ENCODE results near the gene DUSP8. TPM values are rescaled to one million over a fixed set of nuclear protein-coding genes. Genes with fewer than 3 reads are reported as not detected.

The DUSP8 gene
- total RNA-seq, 1 experiment from 2014 or later, result 4.4 TPM

- Histone ChIP-seq H2BK12ac (ENCODE audit: insufficient read length, low read depth, low read length) (no peak overlapping the region), H4K5ac (ENCODE audit: insufficient read length, low read depth, low read length) (no peak overlapping the region), H3K4ac (ENCODE audit: low read depth, low read length) (no peak overlapping the region), H3K14ac (ENCODE audit: insufficient read depth, low read length) (no peak overlapping the region; the same call in 1 of the 2 replicates), H3K56ac (ENCODE audit: insufficient read length, low read depth, low read length) (no peak overlapping the region), H3K79me1 (ENCODE audit: insufficient read depth, low read depth, low read length, poor library complexity, severe bottlenecking) (peaks cover 12% of the 10 kb centered on the region), H3K23ac (ENCODE audit: insufficient read length, low read depth, low read length) (no peak overlapping the region), H3K4me1 (ENCODE audit: insufficient read depth, low read length) (no peaks in the 10 kb centered on the region), H3K18ac (ENCODE audit: insufficient read length, low read depth, low read length) (no peak overlapping the region), H3K27me3 (ENCODE audit: insufficient read depth, low read length) (no peaks in the 10 kb centered on the region), H2AFZ (ENCODE audit: low read length) (no peak overlapping the region), H2BK20ac (ENCODE audit: low read depth, low read length, poor library complexity, severe bottlenecking) (no peak overlapping the region), H3K23me2 (ENCODE audit: insufficient read length, low read depth, low read length, poor library complexity, severe bottlenecking) (no peaks in the 10 kb centered on the region), H3K9ac (ENCODE audit: extremely low read depth, insufficient read length, low read length) (no peak overlapping the region), H2BK5ac (ENCODE audit: insufficient read length, low read length) (no peak overlapping the region), H3K9me3 (ENCODE audit: control insufficient read depth, low read depth, low read length) (no peaks in the 10 kb centered on the region), H4K8ac (replicated peaks; ENCODE audit: insufficient read length, low read depth, low read length) (no peak overlapping the region), H2BK15ac (ENCODE audit: low read depth, low read length) (no peak overlapping the region), H2AK5ac (ENCODE audit: insufficient read length, low read length) (no peak overlapping the region), H3K27ac (ENCODE audit: insufficient read length, low read depth, low read length) (no peak overlapping the region), H3K79me2 (ENCODE audit: insufficient read depth, low read length) (peaks cover 1% of the 10 kb centered on the region; the same call in 1 of the 2 replicates), H4K91ac (ENCODE audit: insufficient read length, low read depth, low read length) (no peak overlapping the region), H3K4me2 (ENCODE audit: insufficient read depth, insufficient read length, low read length) (no peak overlapping the region), H3T11ph (ENCODE audit: low read length) (no peak overlapping the region), H2BK120ac (ENCODE audit: low read depth, low read length, poor library complexity, severe bottlenecking) (no peak overlapping the region), H4K20me1 (ENCODE audit: control insufficient read depth, insufficient read depth, insufficient read length) (peaks cover 3% of the 10 kb centered on the region)
- TF ChIP-seq CTCF (conservative IDR thresholded peaks at IDR 0.05), result no peak
- no peak for DNase-seq
- H3K27me3 Mint-ChIP-seq (ENCODE audit: low read depth), result no peaks in the 10 kb centered on the region
- no peaks in the 10 kb centered on the region for H3K36me3 Mint-ChIP-seq (ENCODE audit: insufficient read depth in 1 of 3, low read depth in 3 of 3)
- H3K27ac Mint-ChIP-seq, result peak overlapping the region in 1 of 3 experiments; percentile 61; a peak in 2 of 7 replicates
- no CpG with 5 or more reads among the region's 12 CpGs for WGBS (ENCODE audit: extremely low coverage, insufficient read length, low lambda C conversion rate)
- no peak overlapping the region; a peak in 1 of 5 replicates for H3K4me3 Mint-ChIP-seq
- peaks cover 0 to 7% of the 10 kb centered on the region in 2 experiments; a peak in 2 of 4 replicates for H3K4me1 Mint-ChIP-seq
- no peaks in the 10 kb centered on the region for H3K9me3 Mint-ChIP-seq
These were observed 40.5 kb downstream of the DUSP8 start for GRCh38 chr11:1531449-1532013.
